IPS-NIHi7 (cell line): Measurements from ENCODE around the gene MTA2.

Experiments used
- DNase-seq: peaks from one replicate; pipeline ENCODE4 v3.0.0; 2012; ENCODE audit warnings: mixed read lengths; ENCODE audit errors: extremely low spot score

MTA2 gene

GRCh38 chr11:62612366-62613290 lies 11.0 kb upstream of the MTA2 start, which contains the start of the genes EML3 and ROM1:
TSS of gene EML3 (minus strand) at chr11:62612775. CDS start at chr11:62612457, 318 bp downstream.
TSS of gene ROM1 (plus strand) at chr11:62613257. CDS start at chr11:62613282, 25 bp downstream.
- peak; percentile 97 for DNase-seq

DNA sequence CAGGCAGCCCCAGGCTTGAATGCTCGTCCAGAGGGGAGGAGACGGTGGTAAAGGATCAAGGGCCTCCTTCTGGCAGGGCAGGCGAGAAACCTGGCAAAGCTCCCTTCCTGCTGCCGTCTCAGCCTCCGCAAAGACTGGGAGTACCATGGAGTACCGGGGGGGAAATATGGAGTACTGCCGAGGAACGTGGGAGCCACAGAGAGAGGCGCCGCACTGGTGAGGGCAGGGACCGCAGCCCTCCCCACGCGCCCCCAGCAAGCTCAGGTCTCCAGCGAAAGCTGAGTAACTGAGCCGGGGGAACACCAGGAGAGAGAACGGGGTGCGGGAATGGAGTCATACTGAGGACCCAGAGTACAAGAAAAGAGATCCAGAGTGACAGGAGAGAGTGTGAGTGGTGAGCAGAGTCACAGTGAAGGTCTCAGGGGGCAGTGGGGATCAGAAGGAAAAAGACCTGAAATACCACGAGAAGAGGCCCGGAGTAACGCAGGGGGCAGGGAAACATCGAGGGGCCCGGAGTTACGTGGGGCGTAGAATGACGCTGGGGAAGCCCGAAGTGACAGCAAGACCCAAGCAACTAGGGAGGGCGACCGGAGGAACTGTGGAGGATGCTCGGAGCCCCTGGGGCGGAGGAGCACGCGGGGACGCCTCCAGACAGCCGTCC lies 10.2 kb upstream of the MTA2 start:
- DNase-seq, result no peak

DNA sequence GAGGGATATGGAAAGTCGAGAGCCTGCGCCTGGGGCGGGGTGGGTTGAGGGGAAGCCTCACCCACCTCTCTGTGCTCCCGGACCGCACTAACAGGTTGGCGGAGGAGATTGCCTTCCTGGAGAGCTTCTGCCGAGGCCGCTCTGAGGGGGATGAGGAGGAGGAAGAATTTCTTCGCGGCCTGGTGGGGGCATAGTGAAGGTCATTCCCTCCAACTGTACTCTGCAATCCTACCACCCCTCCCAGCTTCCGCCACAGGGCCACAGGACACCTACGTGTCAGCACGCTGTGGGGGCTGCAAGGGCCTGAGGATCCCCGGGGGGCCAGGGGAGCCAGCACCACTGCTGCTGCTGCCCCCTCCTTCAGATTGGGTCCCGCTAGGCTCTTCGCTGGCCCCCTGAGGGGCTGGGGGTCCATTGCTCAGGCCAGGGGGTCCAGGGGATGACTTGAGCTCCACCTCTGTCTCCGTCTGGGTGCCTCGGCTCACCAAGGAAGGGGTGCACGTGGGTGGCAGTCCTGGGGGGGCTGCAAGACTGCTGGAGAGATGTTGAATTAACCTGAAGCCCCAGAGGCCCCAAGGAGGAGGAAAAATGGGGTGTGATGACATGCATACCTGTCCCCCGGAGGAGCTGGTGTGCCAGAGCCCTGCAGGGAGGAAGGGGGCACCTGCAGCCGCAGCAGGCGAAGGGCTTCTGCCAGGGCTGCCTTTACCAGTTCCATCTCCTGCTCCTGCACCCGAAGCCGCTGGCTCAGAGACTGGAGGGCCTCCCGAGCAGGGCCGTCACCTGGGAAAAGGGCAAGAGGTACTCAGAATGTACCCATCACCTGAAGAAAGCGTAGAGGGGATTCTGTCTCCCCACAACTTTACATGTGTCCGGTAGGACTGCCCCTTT lies 9.4 kb upstream of the MTA2 start:
- DNase-seq, result no peak

DNA sequence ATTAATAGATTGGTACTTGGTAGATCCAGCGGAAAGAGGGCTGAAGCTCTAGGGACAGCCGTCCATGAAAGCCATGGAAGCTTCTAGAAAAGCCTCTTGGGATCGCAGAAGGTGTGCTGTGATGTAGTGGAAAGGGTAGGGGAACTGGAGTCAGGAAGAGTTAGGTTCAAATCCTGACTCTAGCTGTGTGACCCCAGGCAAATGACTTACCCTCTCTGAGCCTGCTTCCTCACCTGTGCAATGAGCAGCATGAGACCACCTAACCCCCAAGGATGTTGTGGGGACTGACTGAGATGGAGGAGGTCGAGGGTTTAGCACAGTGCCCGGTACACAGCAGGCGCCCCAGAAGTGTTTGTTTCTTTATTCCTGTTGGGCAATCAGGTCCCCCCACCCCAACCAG lies 8.7 kb upstream of the MTA2 start:
- no peak for DNase-seq

DNA sequence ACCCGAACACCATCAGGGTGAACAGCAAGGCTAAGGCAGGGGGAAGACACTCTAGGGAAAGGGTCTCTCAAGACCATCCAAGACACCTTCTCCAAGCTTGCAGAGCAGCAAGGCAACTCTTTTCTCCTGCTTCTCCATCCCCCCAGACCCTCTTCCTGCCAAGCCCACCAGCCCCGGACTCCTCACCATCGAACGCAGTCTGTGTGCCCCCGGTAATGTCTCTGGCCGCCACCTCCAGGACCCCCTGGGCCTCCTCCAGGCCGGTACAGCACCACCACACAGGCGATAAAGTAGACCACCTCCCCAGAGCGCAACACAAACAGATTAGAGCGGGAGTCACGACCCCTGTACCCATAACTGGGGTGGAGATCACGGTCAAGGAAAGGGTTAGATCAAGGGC lies 7.1 kb upstream of the MTA2 start:
- DNase-seq, result no peak

GRCh38 chr11:62607714-62608113 lies 6.0 kb upstream of the MTA2 start:
- DNase-seq, result no peak

GRCh38 chr11:62605902-62606301 lies 4.2 kb upstream of the MTA2 start:
- no peak for DNase-seq

GRCh38 chr11:62605467-62605866 lies 3.8 kb upstream of the MTA2 start:
- no peak for DNase-seq

DNA sequence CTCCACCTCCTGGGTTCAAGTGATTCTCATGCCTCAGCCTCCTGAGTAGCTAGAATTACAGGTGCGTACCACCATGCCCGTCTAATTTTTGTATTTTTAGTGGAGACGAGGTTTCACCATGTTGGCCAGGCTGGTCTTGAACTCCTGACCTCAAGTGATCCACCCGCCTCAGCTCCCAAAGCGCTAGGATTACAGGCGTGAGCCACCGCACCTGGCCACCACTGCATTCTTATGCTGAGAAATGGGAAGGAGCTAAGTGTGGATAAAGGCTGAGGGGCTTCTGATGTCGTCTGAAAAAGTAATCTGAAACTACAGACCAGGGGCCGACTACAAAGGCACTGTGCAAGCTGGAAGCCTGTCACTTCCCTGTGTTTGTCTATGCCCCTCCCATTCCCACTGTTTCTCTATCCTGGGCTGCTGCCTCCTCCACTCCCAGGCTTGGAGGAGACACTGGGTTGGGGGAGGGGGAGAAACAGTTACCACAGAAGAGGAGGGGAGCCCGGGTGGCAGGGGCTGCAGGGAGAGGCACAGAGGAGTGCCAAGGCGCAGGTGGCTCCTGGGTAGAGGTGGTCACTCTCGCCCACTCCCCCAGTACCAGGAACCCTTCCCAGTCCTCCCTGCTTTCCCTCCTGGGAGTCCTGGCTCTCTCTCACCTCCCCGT lies 2.9 kb upstream of the MTA2 start:
- DNase-seq, result no peak

GRCh38 chr11:62603776-62604299 lies 2.2 kb upstream of the MTA2 start:
- no peak for DNase-seq

- no peak for DNase-seq
Measured at GRCh38 chr11:62603072-62603408, 1.4 kb upstream of the MTA2 start.

DNA sequence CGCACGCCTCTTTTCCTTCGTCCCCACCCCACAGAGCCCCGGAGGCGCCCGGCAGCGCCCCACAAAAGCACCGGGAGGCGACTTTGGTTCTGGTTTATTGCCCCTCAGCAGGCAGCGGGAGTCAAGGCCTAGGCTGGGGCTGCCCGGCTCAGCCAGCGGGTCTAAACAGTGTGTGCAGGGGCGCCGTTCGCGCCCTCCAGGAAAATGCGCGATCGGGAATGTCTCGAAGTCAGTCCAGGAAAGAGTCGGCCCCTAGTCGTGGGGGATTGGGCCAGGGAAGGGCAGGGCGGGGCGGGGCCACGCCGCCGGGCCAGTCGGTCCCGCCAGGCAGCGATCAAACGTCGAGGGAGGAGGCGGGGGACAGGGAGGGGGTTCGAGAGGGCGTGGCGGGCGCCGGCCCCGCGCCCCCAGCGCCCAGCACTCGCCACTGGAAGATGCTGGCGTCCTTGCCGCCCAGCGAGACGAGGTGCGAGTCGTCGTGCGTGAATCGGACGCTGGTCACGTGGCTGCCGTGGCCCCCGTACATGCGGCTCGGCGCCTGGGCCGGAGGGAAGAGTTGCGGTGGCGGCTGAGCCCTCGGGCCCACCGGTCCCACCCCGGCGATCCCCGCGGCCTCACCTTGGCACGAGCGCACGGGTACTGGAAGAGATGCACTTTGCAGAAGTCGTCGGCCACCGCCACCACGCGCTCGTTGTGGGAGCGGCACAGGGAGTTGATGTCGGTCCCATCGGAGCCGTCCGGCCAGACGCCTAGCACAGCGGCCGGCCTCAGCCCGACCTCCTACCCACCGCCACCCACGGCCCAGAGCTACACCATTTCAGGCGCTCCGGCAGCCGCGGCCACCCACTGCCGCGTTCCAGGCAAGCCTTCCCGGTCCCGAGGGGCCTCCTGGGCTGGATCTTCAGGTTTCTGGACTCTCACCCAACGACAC lies 741 bp upstream of the MTA2 start:
- DNase-seq, result peak; percentile 77

DNA sequence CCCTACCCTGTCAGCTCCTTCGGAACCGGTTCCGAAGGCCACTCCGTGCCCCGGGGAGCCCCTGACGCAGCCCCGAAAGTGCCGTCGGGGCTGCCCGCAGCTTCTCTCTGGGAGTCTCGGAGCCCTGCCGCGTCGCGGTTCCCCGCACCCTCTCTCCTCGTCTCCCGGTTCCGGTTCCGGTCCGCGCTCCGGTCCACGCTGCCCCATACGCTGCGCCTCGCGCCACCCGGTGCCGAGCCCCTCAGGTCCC lies 618 bp downstream of the MTA2 start:
- no peak for DNase-seq

DNA sequence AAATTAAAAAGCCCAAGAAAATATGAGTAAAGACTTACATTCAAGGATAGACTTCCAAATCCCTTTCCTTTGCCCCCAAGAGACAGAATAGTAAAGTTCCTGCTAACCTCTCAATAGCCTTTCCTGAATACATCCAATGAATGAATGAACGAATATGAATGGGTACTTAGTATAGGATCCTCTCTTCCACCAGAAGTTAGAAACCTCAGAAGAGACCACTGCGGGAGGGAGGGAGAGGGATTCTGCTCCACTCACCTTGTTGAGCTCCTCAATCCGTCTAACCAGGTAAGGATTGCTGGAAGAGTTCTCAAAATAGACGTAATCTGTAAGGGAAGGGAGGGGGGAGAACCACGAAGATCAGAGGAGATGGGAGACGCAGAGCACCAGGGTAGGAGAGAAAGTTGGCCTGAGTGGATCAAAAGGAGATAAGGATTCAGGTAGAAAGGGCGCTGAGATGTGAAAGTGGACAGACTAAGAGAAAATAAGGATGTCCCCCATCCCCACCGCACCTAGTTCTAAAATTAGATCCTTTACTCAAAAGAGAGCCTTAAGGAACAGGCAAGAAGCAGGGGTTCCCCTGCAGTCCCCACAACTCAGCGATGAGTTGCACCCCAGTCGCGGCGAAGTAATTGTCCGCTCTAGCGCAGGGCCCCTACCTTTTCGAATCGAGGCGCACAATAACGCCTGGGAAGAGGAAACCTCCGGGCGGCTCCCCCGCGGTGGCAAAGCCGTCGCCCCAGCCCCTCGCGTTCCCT lies 1.1 kb downstream of the MTA2 start:
- DNase-seq, result no peak

- DNase-seq, result no peak
Measured at GRCh38 chr11:62599901-62600300, 1.8 kb downstream of the MTA2 start.

GRCh38 chr11:62599069-62599696 lies 2.5 kb downstream of the MTA2 start:
- DNase-seq, result peak; percentile 93

DNA sequence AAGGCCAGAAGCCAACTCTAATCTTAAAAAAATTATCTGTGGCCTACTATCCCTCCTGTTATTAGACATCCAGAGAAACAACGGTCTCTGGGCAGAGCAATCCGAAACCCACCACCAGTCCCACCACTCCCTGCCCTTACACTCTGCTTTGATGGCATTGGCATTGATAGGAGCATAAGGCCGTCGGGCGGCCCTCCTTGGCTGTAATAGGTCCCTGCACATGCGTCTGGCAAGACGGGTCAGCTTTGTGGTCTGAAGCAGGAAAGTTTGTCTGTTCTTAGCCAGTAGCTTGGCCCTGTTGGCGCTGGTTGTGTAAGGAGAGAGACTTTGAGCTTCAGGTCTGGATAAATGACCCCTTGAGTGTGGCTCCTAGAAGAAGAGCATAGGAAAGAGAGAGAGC lies 6.5 kb downstream of the MTA2 start:
- DNase-seq, result no peak

- DNase-seq, result peak; percentile 62
Measured at GRCh38 chr11:62593434-62594044, 8.1 kb downstream of the MTA2 start.

DNA sequence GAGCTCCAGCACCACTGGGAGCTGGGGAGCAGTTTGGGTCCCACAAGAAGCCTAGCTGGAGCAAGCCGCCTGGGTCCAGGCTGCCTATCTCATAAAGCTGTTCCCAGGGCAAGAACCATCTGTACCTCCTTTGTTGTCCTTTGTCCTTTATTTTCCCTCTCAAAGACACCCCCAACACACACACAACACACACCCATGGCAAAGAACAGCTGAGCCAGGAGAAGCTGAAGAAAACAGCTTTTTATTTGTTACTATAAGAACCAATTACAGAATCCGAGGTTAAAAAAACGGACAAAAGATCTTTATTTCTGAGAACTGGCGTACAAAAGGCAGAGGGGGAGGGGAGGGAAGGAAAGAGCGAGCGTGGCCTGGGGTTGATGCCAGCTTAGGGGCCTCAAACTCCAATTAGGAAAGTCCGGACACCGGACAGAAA lies 8.7 kb downstream of the MTA2 start:
- DNase-seq, result no peak
